NCI-H345 treated with DMSO at 0.1 percent for 48 hours (cell line): ENCODE data around the gene NF1.
"Not testable (repeated sequence)": the region's sequence is repeated elsewhere in the genome, so short reads cannot be mapped to it uniquely, and the experiment has no call there.

ENCODE experiments used
- DNase-seq: peaks from one replicate; lab custom pipeline; 2025; ENCODE audit not compliant: unreplicated experiment; lab: John Stamatoyannopoulos, UW

NF1 gene

DNA sequence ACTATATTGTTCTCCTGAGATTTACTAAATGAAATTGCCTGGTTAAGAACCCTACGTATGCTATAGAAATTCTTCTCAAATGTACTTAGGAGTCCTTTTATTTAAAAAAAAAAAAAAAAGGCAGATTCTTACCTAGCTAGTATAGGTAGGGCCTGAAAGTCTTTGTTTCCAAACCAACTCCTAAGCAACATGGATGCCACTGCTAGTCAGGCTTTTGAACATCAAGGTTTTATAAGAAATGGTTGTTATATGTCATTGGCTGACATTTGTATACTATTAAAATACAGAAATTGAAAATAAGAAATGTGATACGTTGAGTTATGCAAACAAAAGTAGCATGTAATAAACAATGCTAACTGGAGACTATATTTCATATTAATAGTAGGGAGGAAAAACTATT is 225.5 kb downstream of the NF1 start:
- no peak for DNase-seq

GRCh38 chr17:31320791-31321190 is 226.0 kb downstream of the NF1 start:
- no peak for DNase-seq

GRCh38 chr17:31321481-31321880 is 226.7 kb downstream of the NF1 start, which contains the start of gene EVI2A:
Gene EVI2A, minus strand, starts transcription at chr17:31321622. Its CDS starts 2,609 bp downstream, at chr17:31319013.
- DNase-seq = no peak

- no peak for DNase-seq
Measured at GRCh38 chr17:31321966-31322365, 227.2 kb downstream of the NF1 start.

GRCh38 chr17:31323551-31323950 is 228.8 kb downstream of the NF1 start:
- no peak for DNase-seq

- DNase-seq = no peak
Measured at GRCh38 chr17:31327534-31328159, 232.9 kb downstream of the NF1 start.

- DNase-seq = no peak
Measured at GRCh38 chr17:31328160-31328535, 233.4 kb downstream of the NF1 start.

- DNase-seq = no peak
Measured at GRCh38 chr17:31329221-31329620, 234.4 kb downstream of the NF1 start.

- DNase-seq = no peak
Measured at GRCh38 chr17:31339906-31340661, 245.3 kb downstream of the NF1 start.

DNA sequence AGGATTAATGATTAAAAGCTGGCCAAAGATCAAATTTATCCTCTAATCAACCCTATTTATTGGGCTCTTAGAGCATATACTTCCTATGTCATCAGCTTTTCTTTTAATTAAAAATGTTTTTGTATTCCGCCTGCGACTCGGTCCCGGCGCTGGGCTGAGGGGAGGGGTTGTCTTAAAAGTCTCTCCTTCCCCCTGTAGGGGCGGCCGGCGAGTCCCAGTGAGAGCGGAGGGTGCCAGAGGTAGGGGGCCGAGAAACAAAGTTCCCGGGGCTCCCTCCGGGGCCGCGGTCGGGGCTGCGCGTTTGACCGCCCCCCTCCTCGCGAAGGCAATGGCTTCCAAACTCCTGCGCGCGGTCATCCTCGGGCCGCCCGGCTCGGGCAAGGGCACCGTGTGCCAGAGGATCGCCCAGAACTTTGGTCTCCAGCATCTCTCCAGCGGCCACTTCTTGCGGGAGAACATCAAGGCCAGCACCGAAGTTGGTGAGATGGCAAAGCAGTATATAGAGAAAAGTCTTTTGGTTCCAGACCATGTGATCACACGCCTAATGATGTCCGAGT is 250.5 kb downstream of the NF1 start:
- DNase-seq = not testable (repeated sequence)

- DNase-seq = no peak
Measured at GRCh38 chr17:31349454-31349853, 254.7 kb downstream of the NF1 start.

- DNase-seq = no peak
Measured at GRCh38 chr17:31355935-31356334, 261.2 kb downstream of the NF1 start.

- no peak for DNase-seq
Measured at GRCh38 chr17:31357091-31357490, 262.3 kb downstream of the NF1 start.

- DNase-seq = no peak
Measured at GRCh38 chr17:31357839-31358394, 263.1 kb downstream of the NF1 start.

GRCh38 chr17:31364012-31364411 is 269.2 kb downstream of the NF1 start:
- DNase-seq = no peak

DNA sequence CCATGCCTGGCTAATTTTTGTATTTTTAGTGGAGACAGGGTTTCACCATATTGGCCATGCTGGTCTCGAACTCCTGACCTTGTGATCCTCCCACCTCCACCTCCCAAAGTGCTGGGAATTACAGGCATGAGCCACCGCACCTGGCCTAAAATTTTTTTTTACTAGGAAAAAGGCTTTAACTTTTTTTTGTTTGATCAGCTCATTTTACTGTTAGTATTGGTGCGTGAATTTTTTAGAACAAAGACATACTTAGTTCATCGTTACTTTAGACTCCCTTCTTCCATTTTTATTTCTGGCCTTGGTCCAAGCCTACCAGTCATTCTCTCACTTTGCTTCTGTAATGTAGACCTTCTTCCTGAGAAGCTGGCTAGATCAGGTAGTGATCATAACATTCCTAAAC is 271.3 kb downstream of the NF1 start:
- DNase-seq = no peak

DNA sequence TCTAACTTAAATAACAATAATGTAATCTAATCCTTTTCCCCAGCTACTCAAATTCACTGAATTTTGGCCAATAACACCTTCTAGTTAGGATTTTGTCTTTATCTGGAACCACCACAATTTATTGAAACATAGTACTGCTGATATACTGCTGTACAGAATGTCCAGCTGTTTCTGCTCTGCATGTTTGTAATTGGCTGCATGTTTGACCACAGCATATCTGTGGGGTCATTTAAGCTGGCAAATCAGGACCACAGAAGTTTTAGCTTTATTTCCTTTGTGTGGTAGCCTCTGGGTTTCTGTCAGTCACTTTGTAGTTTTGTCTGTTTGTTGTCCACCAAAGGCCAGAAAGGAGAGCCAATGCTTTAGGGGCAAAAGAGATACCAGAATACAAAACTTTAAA is 274.5 kb downstream of the NF1 start:
- no peak for DNase-seq

- DNase-seq = no peak
Measured at GRCh38 chr17:31371511-31372097, 276.8 kb downstream of the NF1 start.

DNA sequence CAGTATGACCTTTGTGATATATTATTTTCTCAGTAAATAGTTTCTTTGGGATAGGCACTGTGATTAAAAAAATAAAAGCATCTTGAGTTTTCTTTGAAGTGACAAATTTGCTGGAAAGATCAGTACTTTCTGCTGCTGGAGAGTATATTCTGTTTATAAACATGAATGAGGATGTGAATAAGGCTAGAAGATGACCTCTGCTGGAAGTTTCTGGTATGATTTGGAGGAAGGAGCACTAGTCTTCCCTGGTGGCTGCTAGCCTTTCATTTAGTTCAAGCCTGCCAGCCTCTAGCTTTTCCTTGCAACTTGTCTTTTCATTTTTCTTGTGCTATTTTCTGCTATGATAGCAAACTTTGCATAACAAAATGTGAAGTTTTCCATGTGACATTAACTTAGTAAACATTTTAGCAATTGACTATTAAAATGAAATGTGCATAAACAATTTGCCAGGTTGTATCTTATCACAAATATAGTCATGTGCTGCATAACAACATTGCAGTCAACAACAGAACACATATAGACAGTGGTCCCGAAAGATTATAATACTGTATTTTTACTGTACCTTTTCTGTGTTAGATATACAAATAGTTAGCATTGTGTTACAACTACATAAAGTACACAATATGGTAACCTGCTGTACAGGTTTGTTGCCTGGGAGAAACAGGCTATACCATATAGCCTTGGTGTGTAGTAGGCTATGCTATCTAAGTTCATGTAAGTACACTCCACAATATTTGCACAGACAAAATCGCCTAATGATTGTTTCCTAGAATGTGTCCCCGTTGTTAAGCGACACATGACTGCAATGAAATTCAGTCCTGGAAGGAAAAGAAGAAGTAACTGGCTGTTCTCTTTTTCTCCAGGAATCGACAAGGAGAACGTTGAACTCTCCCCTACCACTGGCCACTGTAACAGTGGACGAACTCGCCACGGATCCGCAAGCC is 278.6 kb downstream of the NF1 start:
- no peak for DNase-seq

- no peak for DNase-seq
Measured at GRCh38 chr17:31374094-31374447, 279.3 kb downstream of the NF1 start.

GRCh38 chr17:31374503-31374902 is 279.7 kb downstream of the NF1 start:
- DNase-seq = no peak
